GM06990 (cell line): ENCODE data around the gene SLIT1.

Experiments used
- DNase-seq: peaks from one replicate; pipeline ENCODE4 v3.0.0-alpha.2; 2011; ENCODE audit not compliant: insufficient read length; ENCODE audit errors: extremely low read depth
- H3K27me3 ChIP-seq: replicated peaks from 2 replicates; pipeline ENCODE4 v1.6.0; 2011; ENCODE audit warnings: low read length; ENCODE audit not compliant: control insufficient read depth, insufficient read depth
- H3K36me3 ChIP-seq: 2 replicates; pipeline ENCODE4 v1.5.1; 2011; ENCODE audit warnings: low read length; ENCODE audit not compliant: control insufficient read depth, insufficient read depth
- H3K4me3 ChIP-seq: replicated peaks from 2 replicates; pipeline ENCODE4 v1.5.1; 2011; ENCODE audit warnings: low read depth, mild to moderate bottlenecking, control low read depth, low read length
- CTCF ChIP-seq: IDR thresholded peaks from 2 replicates; pipeline ENCODE4 v1.5.1; 2011; ENCODE audit warnings: low read length, control low read depth, mild to moderate bottlenecking, inconsistent platforms; ENCODE audit not compliant: insufficient read depth, poor library complexity, severe bottlenecking

The SLIT1 gene

GRCh38 chr10:97005349-97005748, 180.4 kb downstream of the SLIT1 start:
- no peak for TF ChIP-seq CTCF
- H3K36me3 ChIP-seq = no peaks in the 10 kb centered on the region
- H3K4me3 ChIP-seq = no peak overlapping the region
- no peak for DNase-seq
- H3K27me3 ChIP-seq = no peaks in the 10 kb centered on the region

GRCh38 chr10:97004591-97004990, 181.2 kb downstream of the SLIT1 start:
- Histone ChIP-seq H3K27me3 (no peaks in the 10 kb centered on the region), H3K4me3 (no peak overlapping the region), H3K36me3 (no peaks in the 10 kb centered on the region)
- DNase-seq = no peak
- no peak for TF ChIP-seq CTCF

- DNase-seq = no peak
- no peak for TF ChIP-seq CTCF
- Histone ChIP-seq H3K27me3 (no peaks in the 10 kb centered on the region), H3K4me3 (no peak overlapping the region), H3K36me3 (no peaks in the 10 kb centered on the region)
Observed at GRCh38 chr10:97003804-97004201, 182.0 kb downstream of the SLIT1 start.

GRCh38 chr10:97003151-97003803, 182.5 kb downstream of the SLIT1 start:
- no peak for TF ChIP-seq CTCF
- Histone ChIP-seq H3K27me3 (no peaks in the 10 kb centered on the region), H3K4me3 (no peak overlapping the region), H3K36me3 (no peaks in the 10 kb centered on the region)
- no peak for DNase-seq

- no peaks in the 10 kb centered on the region for H3K36me3 ChIP-seq
- no peak for TF ChIP-seq CTCF
- H3K4me3 ChIP-seq = no peak overlapping the region
- H3K27me3 ChIP-seq = no peaks in the 10 kb centered on the region
- no peak for DNase-seq
Observed at GRCh38 chr10:97002670-97003069, 183.1 kb downstream of the SLIT1 start.
